HL-60 (cell line): ENCODE results near the gene SSH2.
A peak's percentile ranks its signal among the peaks of the same experiment; 100 is the strongest.

Source experiments
- DNase-seq, 2 experiments: peaks; one replicate each; pipeline ENCODE4 v3.0.0-alpha.2; 2010 to 2020; ENCODE audit warnings: low read depth in 1 of 2, low spot score in 1 of 2
- H3K27ac ChIP-seq: fragments of 250-450 bp; sonication (Bioruptor Pico); replicated peaks from 2 replicates; pipeline ENCODE4 v1.5.1; 2020; ENCODE audit warnings: mild to moderate bottlenecking, moderate library complexity
- H3K27me3 ChIP-seq: fragments of 250-450 bp; sonication (Bioruptor Pico); 2 replicates; pipeline ENCODE4 v1.5.1; 2021; ENCODE audit warnings: mild to moderate bottlenecking, moderate library complexity; ENCODE audit not compliant: insufficient read depth, poor library complexity, severe bottlenecking
- H3K4me3 ChIP-seq: replicated peaks from 2 replicates; pipeline ENCODE4 v1.5.1; 2011; ENCODE audit warnings: mild to moderate bottlenecking, control low read depth, low read length; ENCODE audit not compliant: insufficient read depth
- CTCF ChIP-seq: IDR thresholded peaks from one replicate; pipeline ENCODE4 v1.5.1; 2011; ENCODE audit warnings: low read length, control low read depth, inconsistent platforms; ENCODE audit not compliant: insufficient read depth
- GABPA ChIP-seq: IDR thresholded peaks from 2 replicates; pipeline ENCODE4 v1.6.1; 2012; ENCODE audit warnings: low read depth
- POLR2AphosphoS5 ChIP-seq: IDR thresholded peaks from 2 replicates; pipeline ENCODE4 v1.6.1; 2012; ENCODE audit warnings: low read depth
- REST ChIP-seq: IDR thresholded peaks from 2 replicates; pipeline ENCODE4 v1.6.1; 2012; ENCODE audit warnings: low read depth; ENCODE audit not compliant: insufficient replicate concordance
- SPI1 ChIP-seq: IDR thresholded peaks from 2 replicates; pipeline ENCODE4 v1.6.1; 2012; ENCODE audit warnings: low read depth, mild to moderate bottlenecking, borderline replicate concordance

Gene SSH2

GRCh38 chr17:29648005-29648404, 282.0 kb downstream of the SSH2 start:
- H3K27ac ChIP-seq: no peak overlapping the region
- no peaks in the 10 kb centered on the region for H3K27me3 ChIP-seq
- no peak for DNase-seq
- TF ChIP-seq POLR2AphosphoS5 (no peak), CTCF (no peak), REST (no peak), SPI1 (no peak), GABPA (no peak)
- no peak overlapping the region for H3K4me3 ChIP-seq

GRCh38 chr17:29645515-29646051, 284.4 kb downstream of the SSH2 start:
- DNase-seq: peak in 1 of 2 experiments; percentile 35
- no peak for TF ChIP-seq CTCF
- no peak for TF ChIP-seq REST
- TF ChIP-seq SPI1: no peak
- TF ChIP-seq POLR2AphosphoS5: no peak
- no peak for TF ChIP-seq GABPA
- Histone ChIP-seq H3K27ac (no peak overlapping the region), H3K27me3 (no peaks in the 10 kb centered on the region), H3K4me3 (no peak overlapping the region)

GRCh38 chr17:29643817-29644160, 286.2 kb downstream of the SSH2 start:
- Histone ChIP-seq H3K27me3 (no peaks in the 10 kb centered on the region), H3K4me3 (no peak overlapping the region), H3K27ac (no peak overlapping the region)
- no peak for TF ChIP-seq POLR2AphosphoS5
- TF ChIP-seq REST: no peak
- no peak for TF ChIP-seq SPI1
- no peak for TF ChIP-seq CTCF
- TF ChIP-seq GABPA: no peak
- DNase-seq: no peak
